A673 (cell line): ENCODE measurements around the gene SMAD6.

Experiments used
- CTCF ChIP-seq: fragments of 300-800, 200-600 bp; sonication (generic); conservative IDR thresholded peaks from 2 replicates; pipeline ENCODE4 v1.5.1; 2017; ENCODE audit warnings: low read depth, mild to moderate bottlenecking, antibody characterized with exemption, low read length, moderate library complexity, mixed read lengths
- EZH2 ChIP-seq: fragments of 200-600 bp; sonication (generic); IDR thresholded peaks from 2 replicates; pipeline ENCODE4 v1.6.1; 2017; ENCODE audit warnings: borderline replicate concordance, low read depth, mild to moderate bottlenecking, mixed read lengths, antibody characterized with exemption, low read length; ENCODE audit not compliant: poor library complexity, severe bottlenecking

GRCh38 chr15:66655511-66655910 is 46.5 kb upstream of the SMAD6 start:
- no peak for TF ChIP-seq CTCF
- TF ChIP-seq EZH2 = no peak
